Measurements from ENCODE around the gene FECH. TPM values are rescaled to one million over a fixed set of nuclear protein-coding genes. Genes with fewer than 3 reads are reported as not detected.

Gene FECH
- total RNA-seq, 1 experiment from 2014 or later = 24.1 TPM

DNA sequence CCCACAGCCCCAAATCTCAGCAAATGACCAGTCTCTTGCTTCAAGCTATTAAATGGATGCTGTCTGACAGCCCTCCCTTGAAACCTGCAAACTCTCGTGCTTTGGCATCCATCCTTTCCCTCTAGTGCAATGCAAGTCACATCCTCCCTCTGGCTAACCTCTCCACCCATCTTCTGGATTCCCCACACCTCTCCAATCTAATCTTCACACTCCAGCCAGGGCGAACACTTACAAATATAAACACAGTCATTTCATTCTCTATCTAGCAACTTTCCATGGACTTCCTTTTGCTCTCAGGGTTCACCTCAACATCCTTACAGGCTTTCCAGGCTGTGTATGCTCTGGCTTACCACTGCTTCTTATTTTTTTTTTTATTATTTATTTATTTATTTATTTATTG, 45.2 kb upstream of the FECH start:
- Histone ChIP-seq H2AFZ (ENCODE audit: low read length) (no peak overlapping the region), H4K5ac (ENCODE audit: insufficient read length, low read depth, low read length) (no peak overlapping the region), H3K18ac (ENCODE audit: insufficient read length, low read depth, low read length) (no peak overlapping the region), H3K79me2 (ENCODE audit: insufficient read depth, low read length) (no peaks in the 10 kb centered on the region), H3K14ac (ENCODE audit: insufficient read depth, low read length) (no peak overlapping the region), H2BK20ac (ENCODE audit: low read depth, low read length, poor library complexity, severe bottlenecking) (no peak overlapping the region), H4K20me1 (ENCODE audit: control insufficient read depth, insufficient read depth, insufficient read length) (no peaks in the 10 kb centered on the region), H2BK12ac (ENCODE audit: insufficient read length, low read depth, low read length) (no peak overlapping the region), H3K79me1 (ENCODE audit: insufficient read depth, low read depth, low read length, poor library complexity, severe bottlenecking) (no peaks in the 10 kb centered on the region), H4K8ac (replicated peaks; ENCODE audit: insufficient read length, low read depth, low read length) (no peak overlapping the region), H3K4me1 (ENCODE audit: insufficient read depth, low read length) (no peaks in the 10 kb centered on the region; the same call in 1 of the 2 replicates), H3K9me3 (ENCODE audit: control insufficient read depth, low read depth, low read length) (no peaks in the 10 kb centered on the region), H3K23me2 (ENCODE audit: insufficient read length, low read depth, low read length, poor library complexity, severe bottlenecking) (no peaks in the 10 kb centered on the region), H2AK5ac (ENCODE audit: insufficient read length, low read length) (no peak overlapping the region), H3T11ph (ENCODE audit: low read length) (no peak overlapping the region), H2BK5ac (ENCODE audit: insufficient read length, low read length) (no peak overlapping the region), H4K91ac (ENCODE audit: insufficient read length, low read depth, low read length) (no peak overlapping the region), H3K27me3 (ENCODE audit: insufficient read depth, low read length) (no peaks in the 10 kb centered on the region), H2BK120ac (ENCODE audit: low read depth, low read length, poor library complexity, severe bottlenecking) (no peak overlapping the region), H3K56ac (ENCODE audit: insufficient read length, low read depth, low read length) (no peak overlapping the region), H3K23ac (ENCODE audit: insufficient read length, low read depth, low read length) (no peak overlapping the region), H2BK15ac (ENCODE audit: low read depth, low read length) (no peak overlapping the region), H3K9ac (ENCODE audit: extremely low read depth, insufficient read length, low read length) (no peak overlapping the region), H3K4ac (ENCODE audit: low read depth, low read length) (no peak overlapping the region), H3K27ac (ENCODE audit: insufficient read length, low read depth, low read length) (no peak overlapping the region), H3K4me2 (ENCODE audit: insufficient read depth, insufficient read length, low read length) (no peak overlapping the region)
- Mint-ChIP-seq H3K4me3 (peak overlapping the region in 1 of 2 experiments; percentile 11; a peak in 3 of 5 replicates), H3K9me3 (peaks cover 3 to 4% of the 10 kb centered on the region in 2 experiments; a peak in 3 of 5 replicates), H3K36me3 (ENCODE audit: insufficient read depth in 1 of 3, low read depth in 3 of 3) (peaks cover 5 to 9% (median 6%) of the 10 kb centered on the region in 3 experiments), H3K4me1 (peaks cover 9 to 13% of the 10 kb centered on the region in 2 experiments), H3K27me3 (ENCODE audit: low read depth) (no peaks in the 10 kb centered on the region), H3K27ac (no peak overlapping the region)
- no peak for TF ChIP-seq CTCF (conservative IDR thresholded peaks at IDR 0.05)
- WGBS (ENCODE audit: extremely low coverage, insufficient read length, low lambda C conversion rate) = no CpG with 5 or more reads among the region's 2 CpGs
- no peak for DNase-seq

All from H9 (cell line).